LNCAP (cell line): Measurements from ENCODE around the gene CD46.

ENCODE experiments used
- CTCF ChIP-seq: fragments of 450-650 bp; IDR thresholded peaks from 2 replicates; pipeline ENCODE4 v1.5.1; 2017; ENCODE audit warnings: mild to moderate bottlenecking

Gene CD46

GRCh38 chr1:207801819-207802218, 50.0 kb downstream of the CD46 start:
- TF ChIP-seq CTCF: no peak

DNA sequence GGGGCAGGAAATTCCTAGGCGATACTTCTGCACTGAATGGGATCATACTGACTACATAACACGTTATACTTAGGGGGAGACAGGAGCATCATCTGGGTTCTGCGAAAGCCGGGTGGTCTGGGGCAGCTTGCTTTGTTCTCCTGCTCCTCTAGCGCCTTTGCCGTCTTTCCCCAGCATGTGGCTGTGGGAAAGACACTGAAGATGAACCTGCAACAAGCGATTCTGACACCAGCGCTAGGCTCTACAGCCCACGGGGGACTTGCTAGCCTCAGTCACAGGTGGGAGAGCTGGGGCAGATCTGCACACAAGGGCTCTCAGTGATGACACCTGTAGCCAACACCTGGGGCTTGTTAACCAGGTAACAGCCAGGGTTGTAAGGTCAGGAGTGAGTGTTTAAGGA, 51.8 kb downstream of the CD46 start:
- no peak for TF ChIP-seq CTCF

GRCh38 chr1:207804721-207805468, 53.0 kb downstream of the CD46 start:
- TF ChIP-seq CTCF: no peak

- no peak for TF ChIP-seq CTCF
Measured at GRCh38 chr1:207805841-207806421, 54.1 kb downstream of the CD46 start.

DNA sequence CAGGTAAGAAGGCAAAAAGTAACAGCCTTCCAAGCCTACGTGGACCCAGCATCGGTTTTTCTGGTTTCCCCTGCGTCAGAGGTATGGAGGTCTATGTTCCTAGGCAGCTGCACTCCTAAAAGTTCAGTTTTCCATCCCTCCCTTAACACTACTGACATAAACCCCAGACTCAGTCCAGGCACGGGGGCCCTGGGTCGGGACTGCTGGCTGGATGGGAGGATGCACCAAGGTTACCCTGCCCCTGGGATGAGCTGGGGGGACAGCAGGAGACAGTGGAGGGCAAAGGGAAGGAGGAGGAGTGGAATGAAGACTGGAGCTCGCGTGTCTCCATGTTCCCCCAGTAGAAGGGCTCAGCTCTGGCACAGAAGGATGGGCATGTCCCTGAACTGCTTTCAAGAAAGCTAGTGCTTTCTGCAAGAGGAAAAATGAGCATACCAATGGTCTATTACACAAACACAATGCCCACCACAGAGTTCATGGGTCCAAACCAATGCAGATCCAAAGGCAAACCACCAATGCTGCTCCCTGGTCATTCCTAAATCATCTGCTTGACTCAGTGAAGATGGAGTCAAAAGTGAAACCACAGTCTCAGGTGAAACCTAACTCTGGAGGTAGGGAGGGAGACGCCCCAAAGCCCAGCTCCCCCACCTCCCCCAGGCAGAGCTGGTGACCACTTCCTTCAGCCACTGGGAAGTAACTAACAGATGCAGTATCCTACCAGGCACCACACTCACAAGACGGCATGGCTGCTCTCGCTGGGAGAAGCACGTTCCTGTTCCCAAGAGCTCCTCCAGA, 54.9 kb downstream of the CD46 start:
- no peak for TF ChIP-seq CTCF

GRCh38 chr1:207807326-207807689, 55.5 kb downstream of the CD46 start:
- no peak for TF ChIP-seq CTCF

DNA sequence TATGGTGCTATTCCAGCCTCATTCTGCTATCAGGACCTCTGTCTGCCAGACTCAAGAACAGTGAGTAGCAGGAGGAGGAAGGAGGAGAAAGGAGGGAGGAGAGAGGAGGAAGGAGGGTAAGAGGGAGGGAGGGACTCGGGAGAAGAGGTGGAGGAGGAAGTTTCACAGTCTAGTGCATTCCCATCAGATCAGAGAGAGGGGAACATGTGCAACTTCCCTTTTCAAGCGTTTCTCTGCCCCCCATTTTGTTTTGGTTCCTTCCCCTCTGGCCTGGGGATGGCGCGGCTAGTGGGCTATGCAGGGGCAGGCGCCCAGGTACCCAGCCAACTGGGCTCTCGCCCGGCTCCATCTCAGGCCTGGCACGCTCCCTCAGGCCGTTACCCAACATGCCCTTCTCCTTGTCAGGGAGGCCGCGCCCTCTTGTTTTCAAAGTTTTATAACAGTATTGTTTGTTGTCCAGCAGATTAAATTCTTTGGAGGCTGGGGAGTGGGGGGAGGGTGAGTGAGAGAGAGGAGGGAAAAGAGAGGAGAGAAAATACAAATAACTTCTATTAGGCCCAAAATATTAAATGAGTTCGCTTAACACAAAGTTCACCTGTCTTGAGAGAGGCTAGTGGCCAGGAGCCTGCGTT, 56.0 kb downstream of the CD46 start:
- no peak for TF ChIP-seq CTCF
